Colonic mucosa (tissue), 4 donors: ENCODE measurements around the gene SPACA4. TPM values are rescaled to one million over a fixed set of nuclear protein-coding genes. Genes with fewer than 3 reads are reported as not detected.

Experiments
- DNase-seq: peaks from one replicate; pipeline ENCODE4 v3.0.0-alpha.2; 2020
- H3K27ac ChIP-seq: fragments of 200-600 bp; one replicate; pipeline ENCODE4 v1.8.0; 2021
- H3K27me3 ChIP-seq: fragments of 200-600 bp; one replicate; pipeline ENCODE4 v1.8.0; 2021
- H3K36me3 ChIP-seq: fragments of 200-600 bp; one replicate; pipeline ENCODE4 v1.8.0; 2021
- H3K4me1 ChIP-seq: fragments of 200-600 bp; one replicate; pipeline ENCODE4 v1.8.0; 2021; ENCODE audit warnings: mild to moderate bottlenecking
- H3K4me3 ChIP-seq: fragments of 200-600 bp; one replicate; pipeline ENCODE4 v1.8.0; 2021
- H3K9ac ChIP-seq, 2 donors: one replicate each; pipeline ENCODE4 v1.7.0; 2013; ENCODE audit warnings: control low read depth in 2 of 2, low read depth in 2 of 2, low read length in 2 of 2
- H3K9me3 ChIP-seq: fragments of 200-600 bp; one replicate; pipeline ENCODE4 v1.8.0; 2021
- intact Hi-C: fragments of 100-400 bp; cut with DNase I; formaldehyde crosslinking; loops from one replicate; pipeline ENCODE4 v1.14.1; 2022
- total RNA-seq, 2 donors: library from RNA; stranded (reverse); fragmentation: NEBNext Ultra II Directional in 1 of 2; extraction: Animal tissue kit (Norgen Biotek cat#: 25700) in 1 of 2; gene quantifications; one replicate each; pipeline ENCODE4 v1.2.1, GENCODE V29; 2021
- TF ChIP-seq, protein P1 (sequence below): fragments of 200-600 bp; IDR thresholded peaks from one replicate; pipeline ENCODE4 v1.8.0; 2022; ENCODE audit warnings: antibody characterized with exemption, mild to moderate bottlenecking
- donor health status: healthy.
- donor health status: DM: no; HTN: no; CAD: no.
- donor health status: DM: no; HTN: no; CAD: no.

SPACA4 gene
- total RNA-seq, 2 donors from 2014 or later, result 0.27 TPM; not detected in 1

DNA sequence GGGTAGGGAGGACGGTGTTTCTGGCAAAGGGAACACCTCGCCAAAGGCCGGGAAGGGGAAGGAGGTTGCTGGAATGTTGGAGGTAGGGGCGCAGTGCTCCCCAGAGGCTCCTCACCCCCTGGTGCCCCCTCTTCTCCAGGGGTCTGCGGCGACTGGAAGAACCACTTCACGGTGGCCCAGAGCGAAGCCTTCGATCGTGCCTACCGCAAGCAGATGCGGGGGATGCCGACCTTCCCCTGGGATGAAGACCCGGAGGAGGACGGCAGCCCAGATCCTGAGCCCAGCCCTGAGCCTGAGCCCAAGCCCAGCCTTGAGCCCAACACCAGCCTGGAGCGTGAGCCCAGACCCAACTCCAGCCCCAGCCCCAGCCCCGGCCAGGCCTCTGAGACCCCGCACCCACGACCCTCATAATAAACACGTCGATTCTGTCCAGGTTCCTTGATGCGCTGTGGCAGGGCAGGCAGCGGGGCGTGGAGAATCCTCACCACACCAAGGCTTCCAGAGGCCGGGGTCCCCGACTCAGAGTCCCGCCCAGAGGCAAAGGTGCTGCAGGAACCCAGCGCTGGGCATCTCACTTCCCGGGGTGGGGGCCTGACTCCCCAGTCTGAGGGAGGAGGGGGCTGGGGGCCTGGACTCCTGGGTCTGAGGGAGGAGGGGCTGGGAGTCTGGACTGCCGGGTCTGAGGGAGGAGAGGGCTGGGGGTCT, 7.4 kb upstream of the SPACA4 start:
- DNase-seq, result no peak

DNA sequence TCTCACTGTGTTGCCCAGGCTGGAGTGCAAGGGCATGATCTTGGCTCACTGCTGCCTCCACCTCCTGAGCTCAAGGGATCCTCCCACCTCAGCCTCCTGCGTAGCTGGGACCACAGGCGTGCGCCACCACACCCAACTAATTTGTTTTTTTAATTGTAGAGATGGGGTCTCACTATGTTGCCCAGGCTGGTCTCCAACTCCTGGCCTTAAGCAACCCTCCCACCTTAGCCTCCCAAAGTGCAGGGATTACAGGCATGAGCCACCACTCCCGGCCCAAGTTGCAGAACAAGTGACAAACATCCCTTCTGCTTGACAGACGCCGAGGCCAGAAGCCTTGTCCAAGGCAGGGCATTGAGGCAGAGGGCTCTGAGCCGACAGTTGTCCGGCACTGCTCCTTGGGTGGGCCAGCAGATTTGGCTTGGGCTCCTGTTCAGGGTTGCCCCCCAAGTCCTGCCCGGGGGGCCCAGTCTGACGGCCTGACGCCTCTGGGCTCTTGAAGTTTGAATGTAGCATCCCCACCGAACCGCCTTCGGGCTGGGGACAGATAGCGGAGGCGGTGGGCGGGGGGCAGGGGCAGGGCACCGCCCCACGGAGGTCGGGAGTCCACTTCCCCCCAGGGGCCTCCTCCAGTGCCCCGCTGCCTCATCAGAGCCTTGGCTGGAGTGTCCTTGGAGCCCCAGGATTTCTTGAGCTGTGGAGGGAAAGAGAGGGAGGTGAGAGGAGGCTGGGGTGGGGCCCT, 5.7 kb upstream of the SPACA4 start:
- TF ChIP-seq, protein P1, sequence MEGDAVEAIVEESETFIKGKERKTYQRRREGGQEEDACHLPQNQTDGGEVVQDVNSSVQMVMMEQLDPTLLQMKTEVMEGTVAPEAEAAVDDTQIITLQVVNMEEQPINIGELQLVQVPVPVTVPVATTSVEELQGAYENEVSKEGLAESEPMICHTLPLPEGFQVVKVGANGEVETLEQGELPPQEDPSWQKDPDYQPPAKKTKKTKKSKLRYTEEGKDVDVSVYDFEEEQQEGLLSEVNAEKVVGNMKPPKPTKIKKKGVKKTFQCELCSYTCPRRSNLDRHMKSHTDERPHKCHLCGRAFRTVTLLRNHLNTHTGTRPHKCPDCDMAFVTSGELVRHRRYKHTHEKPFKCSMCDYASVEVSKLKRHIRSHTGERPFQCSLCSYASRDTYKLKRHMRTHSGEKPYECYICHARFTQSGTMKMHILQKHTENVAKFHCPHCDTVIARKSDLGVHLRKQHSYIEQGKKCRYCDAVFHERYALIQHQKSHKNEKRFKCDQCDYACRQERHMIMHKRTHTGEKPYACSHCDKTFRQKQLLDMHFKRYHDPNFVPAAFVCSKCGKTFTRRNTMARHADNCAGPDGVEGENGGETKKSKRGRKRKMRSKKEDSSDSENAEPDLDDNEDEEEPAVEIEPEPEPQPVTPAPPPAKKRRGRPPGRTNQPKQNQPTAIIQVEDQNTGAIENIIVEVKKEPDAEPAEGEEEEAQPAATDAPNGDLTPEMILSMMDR, result no peak
- H3K9ac ChIP-seq, result no peak overlapping the region

More for the DNA sequence above, 7.4 kb upstream of the SPACA4 start:
- TF ChIP-seq, protein P1, result no peak
- no peaks in the 10 kb centered on the region for H3K36me3 ChIP-seq
- no peaks in the 10 kb centered on the region for H3K9me3 ChIP-seq
- H3K9ac ChIP-seq, result no peak overlapping the region
- no peak overlapping the region for H3K27ac ChIP-seq
- no peaks in the 10 kb centered on the region for H3K27me3 ChIP-seq
- H3K4me3 ChIP-seq, result no peak overlapping the region
- H3K4me1 ChIP-seq, result no peaks in the 10 kb centered on the region
- intact Hi-C loops, result no loop called here

DNA sequence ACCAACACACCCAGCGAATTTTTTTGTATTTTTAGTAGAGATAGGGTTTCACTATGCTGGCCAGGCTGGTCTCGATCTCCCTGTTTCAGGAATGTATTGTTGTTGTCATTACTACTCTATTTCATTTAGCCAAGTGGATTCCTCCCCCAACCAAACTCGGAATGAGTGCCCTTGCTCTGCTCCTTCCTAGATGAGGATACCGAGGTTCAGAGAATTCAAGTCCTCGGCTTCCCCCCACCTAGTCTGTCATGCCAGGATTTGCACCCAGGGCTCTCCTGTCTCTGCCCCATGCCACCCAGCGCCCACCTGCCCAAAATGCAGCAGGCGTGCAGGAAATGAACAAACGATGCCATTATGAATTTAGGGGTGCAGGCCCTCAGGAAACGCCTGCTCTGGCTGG, 3.5 kb upstream of the SPACA4 start:
- no peaks in the 10 kb centered on the region for H3K9me3 ChIP-seq
- intact Hi-C loops, result no loop called here
- DNase-seq, result no peak
- H3K9ac ChIP-seq, result peak overlapping the region in 1 of 2 donors; percentile 28
- H3K27ac ChIP-seq, result peak overlapping the region; percentile 41
- H3K27me3 ChIP-seq, result no peaks in the 10 kb centered on the region
- H3K4me1 ChIP-seq, result no peaks in the 10 kb centered on the region
- no peaks in the 10 kb centered on the region for H3K36me3 ChIP-seq
- TF ChIP-seq, protein P1, result no peak
- H3K4me3 ChIP-seq, result no peak overlapping the region

More for the DNA sequence above, 5.7 kb upstream of the SPACA4 start:
- no peak for DNase-seq
- Histone ChIP-seq H3K36me3 (no peaks in the 10 kb centered on the region), H3K27me3 (no peaks in the 10 kb centered on the region), H3K4me3 (no peak overlapping the region), H3K9me3 (no peaks in the 10 kb centered on the region), H3K4me1 (no peaks in the 10 kb centered on the region), H3K27ac (no peak overlapping the region)
- intact Hi-C loops, result no loop called here

DNA sequence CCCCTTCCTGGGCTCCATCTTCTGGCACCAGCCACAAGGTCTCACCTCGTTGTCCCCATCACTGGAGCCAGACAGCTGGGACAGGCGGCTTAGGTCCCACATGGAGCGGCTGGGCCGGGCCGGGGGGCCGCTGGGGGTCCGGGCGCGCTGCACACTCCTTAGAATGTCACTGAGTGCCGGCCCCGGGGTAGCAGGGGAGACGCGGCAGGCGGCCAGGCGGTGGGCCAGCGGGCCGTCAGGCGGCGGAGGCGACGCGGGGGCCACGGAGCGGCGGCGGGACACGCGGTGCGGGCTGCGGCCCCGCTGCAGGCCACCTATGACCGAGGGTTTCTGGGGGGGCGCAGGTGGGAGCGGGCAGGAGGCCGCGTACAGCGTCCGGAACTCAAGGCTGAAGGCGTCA, 3.1 kb upstream of the SPACA4 start:
- intact Hi-C loops, result no loop called here
- H3K27me3 ChIP-seq, result no peaks in the 10 kb centered on the region
- H3K9ac ChIP-seq, result no peak overlapping the region
- no peaks in the 10 kb centered on the region for H3K36me3 ChIP-seq
- no peak for DNase-seq
- TF ChIP-seq, protein P1, result no peak
- H3K4me3 ChIP-seq, result no peak overlapping the region
- no peaks in the 10 kb centered on the region for H3K9me3 ChIP-seq
- H3K4me1 ChIP-seq, result no peaks in the 10 kb centered on the region
- no peak overlapping the region for H3K27ac ChIP-seq

DNA sequence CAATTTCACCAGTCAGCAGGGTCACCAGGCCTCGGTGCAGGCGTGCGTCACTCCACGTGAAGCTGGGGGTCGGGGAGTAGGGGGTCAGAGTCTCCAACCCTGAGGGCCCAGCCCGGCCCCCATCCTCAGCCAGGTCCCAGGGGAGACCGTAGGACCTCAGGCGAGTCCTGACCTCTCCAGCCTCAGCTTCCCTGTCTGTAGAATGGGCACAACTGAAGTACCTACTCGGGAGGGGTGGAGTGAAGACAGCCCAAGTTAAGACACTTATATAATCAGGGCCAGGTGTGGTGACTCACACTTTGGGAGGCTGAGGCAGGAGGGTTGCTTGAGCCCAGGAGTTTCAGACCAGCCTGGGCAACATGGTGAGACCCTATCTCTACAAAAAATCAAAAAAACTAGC, 2.7 kb upstream of the SPACA4 start:
- Histone ChIP-seq H3K9me3 (no peaks in the 10 kb centered on the region), H3K36me3 (no peaks in the 10 kb centered on the region), H3K9ac (no peak overlapping the region), H3K27me3 (no peaks in the 10 kb centered on the region), H3K27ac (no peak overlapping the region), H3K4me1 (no peaks in the 10 kb centered on the region), H3K4me3 (no peak overlapping the region)
- TF ChIP-seq, protein P1, result no peak
- DNase-seq, result no peak
- intact Hi-C loops, result no loop called here
